Astrocyte (in vitro differentiated cells and primary cell): ENCODE results near the gene PAXIP1. TPM values are rescaled to one million over a fixed set of nuclear protein-coding genes. Genes with fewer than 3 reads are reported as not detected.

Experiments used
- DNase-seq: peaks from one replicate; pipeline ENCODE4 v3.0.0-alpha.2; 2010; ENCODE audit warnings: low read depth
- FAIRE-seq: peaks from 2 replicates; lab custom pipeline; 2011; peaks lifted over from hg19 to GRCh38; lab: Jason Lieb, UNC
- H2AFZ ChIP-seq: 2 replicates; pipeline ENCODE4 v1.6.0; 2012; ENCODE audit warnings: low read depth, low read length, inconsistent platforms
- H3K27ac ChIP-seq: 2 replicates; pipeline ENCODE4 v1.5.1; 2011; ENCODE audit warnings: low read depth, low read length, inconsistent platforms
- H3K27me3 ChIP-seq: 2 replicates; pipeline ENCODE4 v1.6.0; 2011; ENCODE audit warnings: low read length, inconsistent platforms; ENCODE audit not compliant: insufficient read depth
- H3K36me3 ChIP-seq: 2 replicates; pipeline ENCODE4 v1.5.1; 2011; ENCODE audit warnings: low read length, inconsistent platforms; ENCODE audit not compliant: insufficient read depth
- H3K4me1 ChIP-seq: 2 replicates; pipeline ENCODE4 v1.5.1; 2011; ENCODE audit warnings: low read length, inconsistent platforms; ENCODE audit not compliant: insufficient read depth
- H3K4me2 ChIP-seq: 2 replicates; pipeline ENCODE4 v1.6.0; 2012; ENCODE audit warnings: low read length, inconsistent platforms
- H3K4me3 ChIP-seq: 2 replicates; pipeline ENCODE4 v1.5.1; 2011; ENCODE audit warnings: low read depth, mild to moderate bottlenecking, low read length, inconsistent platforms; ENCODE audit not compliant: insufficient read depth
- H3K79me2 ChIP-seq: 2 replicates; pipeline ENCODE4 v1.6.0; 2012; ENCODE audit warnings: mild to moderate bottlenecking, low read length, inconsistent platforms; ENCODE audit not compliant: insufficient read depth
- H3K9ac ChIP-seq: 2 replicates; pipeline ENCODE4 v1.6.0; 2012; ENCODE audit warnings: mild to moderate bottlenecking, low read length, inconsistent platforms
- H3K9me3 ChIP-seq: 2 replicates; pipeline ENCODE4 v1.5.1; 2012; ENCODE audit warnings: low read depth, mild to moderate bottlenecking, low read length, inconsistent platforms; ENCODE audit not compliant: insufficient read depth
- H4K20me1 ChIP-seq: 2 replicates; pipeline ENCODE4 v1.6.0; 2012; ENCODE audit warnings: low read length, inconsistent platforms; ENCODE audit not compliant: insufficient read depth
- H3K27ac Mint-ChIP-seq: one replicate; pipeline ENCODE4 v1.8.0; 2021; ENCODE audit warnings: mild to moderate bottlenecking, mixed read lengths; ENCODE audit not compliant: unreplicated experiment
- H3K27me3 Mint-ChIP-seq: one replicate; pipeline ENCODE4 v1.8.0; 2021; ENCODE audit warnings: low read depth, mixed read lengths; ENCODE audit not compliant: unreplicated experiment
- H3K36me3 Mint-ChIP-seq: one replicate; pipeline ENCODE4 v1.8.0; 2021; ENCODE audit warnings: low read depth, mixed read lengths; ENCODE audit not compliant: unreplicated experiment
- H3K4me1 Mint-ChIP-seq: one replicate; pipeline ENCODE4 v1.8.0; 2021; ENCODE audit warnings: low read depth, mixed read lengths; ENCODE audit not compliant: unreplicated experiment
- H3K4me3 Mint-ChIP-seq: one replicate; pipeline ENCODE4 v1.8.0; 2021; ENCODE audit warnings: mild to moderate bottlenecking, moderate library complexity, mixed read lengths; ENCODE audit not compliant: unreplicated experiment
- H3K9me3 Mint-ChIP-seq: one replicate; pipeline ENCODE4 v1.8.0; 2021; ENCODE audit warnings: mild to moderate bottlenecking, mixed read lengths; ENCODE audit not compliant: unreplicated experiment
- EZH2 ChIP-seq: IDR thresholded peaks from 2 replicates; pipeline ENCODE4 v1.6.1; 2012; ENCODE audit warnings: mild to moderate bottlenecking, low read length, inconsistent platforms; ENCODE audit not compliant: insufficient read depth
- total RNA-seq: library from RNA; stranded (reverse); gene quantifications from 2 replicates; pipeline ENCODE4 v1.2.1, GENCODE V29; 2021
- TF ChIP-seq, protein P1 (sequence below): IDR thresholded peaks from 2 replicates; pipeline ENCODE4 v1.5.1; 2011; ENCODE audit warnings: low read depth, mild to moderate bottlenecking, inconsistent platforms, low read length, moderate library complexity; ENCODE audit not compliant: insufficient read depth

Gene PAXIP1
- total RNA-seq, 1 donor from 2014 or later: 12.7 TPM

DNA sequence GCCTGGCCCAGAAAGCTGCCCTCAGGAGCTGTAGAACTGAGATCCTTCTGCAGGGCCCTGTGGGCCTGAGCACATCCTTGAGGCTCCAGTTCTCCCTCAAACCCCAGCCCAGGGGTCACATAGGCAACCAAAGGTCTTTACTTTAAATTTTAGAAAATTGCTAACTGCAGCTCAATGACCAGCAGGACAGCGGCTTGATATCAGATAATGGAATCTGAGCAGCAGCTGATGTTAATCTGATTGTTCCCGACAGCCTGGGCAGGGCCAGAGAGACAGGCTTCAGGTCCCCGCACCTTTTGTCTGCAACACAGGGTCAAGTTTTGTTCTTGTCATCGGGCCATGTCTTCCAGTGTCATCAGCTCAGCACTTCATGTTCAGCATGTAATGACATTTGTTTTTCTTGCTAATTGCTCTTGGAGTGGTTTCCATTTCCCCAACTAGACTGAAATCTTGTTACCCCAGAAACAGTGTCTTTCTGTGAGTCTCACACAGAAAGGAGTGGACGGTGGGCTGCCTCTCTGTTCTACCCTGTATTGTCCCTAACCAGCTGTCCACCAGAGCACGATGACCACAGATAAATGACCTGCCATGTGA, 91.0 kb downstream of the PAXIP1 start:
- no peak for FAIRE-seq
- no peak for DNase-seq
- Histone ChIP-seq H3K4me2 (no peak overlapping the region), H3K36me3 (no peaks in the 10 kb centered on the region), H3K27ac (no peak overlapping the region), H2AFZ (no peak overlapping the region), H3K9me3 (peaks cover 3% of the 10 kb centered on the region), H3K4me1 (no peaks in the 10 kb centered on the region), H3K9ac (no peak overlapping the region), H3K4me3 (no peak overlapping the region), H3K27me3 (peaks cover 5% of the 10 kb centered on the region), H4K20me1 (no peaks in the 10 kb centered on the region), H3K79me2 (no peaks in the 10 kb centered on the region)
- H3K27ac Mint-ChIP-seq: no peak overlapping the region
- H3K27me3 Mint-ChIP-seq: peaks cover 34% of the 10 kb centered on the region
- H3K4me3 Mint-ChIP-seq: no peak overlapping the region
- TF ChIP-seq EZH2: no peak
- TF ChIP-seq, protein P1, sequence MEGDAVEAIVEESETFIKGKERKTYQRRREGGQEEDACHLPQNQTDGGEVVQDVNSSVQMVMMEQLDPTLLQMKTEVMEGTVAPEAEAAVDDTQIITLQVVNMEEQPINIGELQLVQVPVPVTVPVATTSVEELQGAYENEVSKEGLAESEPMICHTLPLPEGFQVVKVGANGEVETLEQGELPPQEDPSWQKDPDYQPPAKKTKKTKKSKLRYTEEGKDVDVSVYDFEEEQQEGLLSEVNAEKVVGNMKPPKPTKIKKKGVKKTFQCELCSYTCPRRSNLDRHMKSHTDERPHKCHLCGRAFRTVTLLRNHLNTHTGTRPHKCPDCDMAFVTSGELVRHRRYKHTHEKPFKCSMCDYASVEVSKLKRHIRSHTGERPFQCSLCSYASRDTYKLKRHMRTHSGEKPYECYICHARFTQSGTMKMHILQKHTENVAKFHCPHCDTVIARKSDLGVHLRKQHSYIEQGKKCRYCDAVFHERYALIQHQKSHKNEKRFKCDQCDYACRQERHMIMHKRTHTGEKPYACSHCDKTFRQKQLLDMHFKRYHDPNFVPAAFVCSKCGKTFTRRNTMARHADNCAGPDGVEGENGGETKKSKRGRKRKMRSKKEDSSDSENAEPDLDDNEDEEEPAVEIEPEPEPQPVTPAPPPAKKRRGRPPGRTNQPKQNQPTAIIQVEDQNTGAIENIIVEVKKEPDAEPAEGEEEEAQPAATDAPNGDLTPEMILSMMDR: no peak
- H3K9me3 Mint-ChIP-seq: peaks cover 11% of the 10 kb centered on the region
- no peaks in the 10 kb centered on the region for H3K36me3 Mint-ChIP-seq
- peaks cover 3% of the 10 kb centered on the region for H3K4me1 Mint-ChIP-seq

DNA sequence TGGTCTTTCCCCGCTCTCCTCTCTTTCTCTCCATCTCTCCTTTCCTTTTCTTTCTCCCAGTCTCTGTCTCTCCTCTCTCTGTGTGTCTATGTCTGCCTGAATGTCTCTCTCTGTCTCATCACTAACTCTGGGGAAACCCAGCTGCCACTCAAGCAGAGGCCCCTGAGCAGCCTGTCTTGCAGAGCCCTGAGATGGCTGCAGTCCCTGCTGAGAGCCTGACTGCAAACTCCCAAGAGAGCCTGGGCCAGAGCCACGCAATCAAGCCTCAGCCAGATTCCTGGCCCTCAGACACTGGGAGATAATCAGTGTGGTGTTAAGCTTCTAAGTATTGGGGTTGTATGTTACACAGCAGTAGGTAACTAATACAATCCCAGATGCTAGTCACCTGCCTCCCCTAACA, 91.5 kb downstream of the PAXIP1 start:
- peaks cover 3% of the 10 kb centered on the region for H3K4me1 Mint-ChIP-seq
- TF ChIP-seq EZH2: no peak
- TF ChIP-seq, protein P1: no peak
- peaks cover 11% of the 10 kb centered on the region for H3K9me3 Mint-ChIP-seq
- FAIRE-seq: no peak
- no peak overlapping the region for H3K4me3 ChIP-seq
- peaks cover 33% of the 10 kb centered on the region for H3K27me3 Mint-ChIP-seq
- peaks cover 5% of the 10 kb centered on the region for H3K27me3 ChIP-seq
- no peak overlapping the region for H3K27ac ChIP-seq
- no peak overlapping the region for H3K4me3 Mint-ChIP-seq
- no peak overlapping the region for H3K27ac Mint-ChIP-seq
- H3K36me3 Mint-ChIP-seq: no peaks in the 10 kb centered on the region
- H3K79me2 ChIP-seq: no peaks in the 10 kb centered on the region
- H3K36me3 ChIP-seq: no peaks in the 10 kb centered on the region
- H3K9ac ChIP-seq: no peak overlapping the region
- H4K20me1 ChIP-seq: no peaks in the 10 kb centered on the region
- H3K9me3 ChIP-seq: peaks cover 3% of the 10 kb centered on the region
- H3K4me2 ChIP-seq: no peak overlapping the region
- DNase-seq: no peak
- H2AFZ ChIP-seq: no peak overlapping the region
- no peaks in the 10 kb centered on the region for H3K4me1 ChIP-seq

DNA sequence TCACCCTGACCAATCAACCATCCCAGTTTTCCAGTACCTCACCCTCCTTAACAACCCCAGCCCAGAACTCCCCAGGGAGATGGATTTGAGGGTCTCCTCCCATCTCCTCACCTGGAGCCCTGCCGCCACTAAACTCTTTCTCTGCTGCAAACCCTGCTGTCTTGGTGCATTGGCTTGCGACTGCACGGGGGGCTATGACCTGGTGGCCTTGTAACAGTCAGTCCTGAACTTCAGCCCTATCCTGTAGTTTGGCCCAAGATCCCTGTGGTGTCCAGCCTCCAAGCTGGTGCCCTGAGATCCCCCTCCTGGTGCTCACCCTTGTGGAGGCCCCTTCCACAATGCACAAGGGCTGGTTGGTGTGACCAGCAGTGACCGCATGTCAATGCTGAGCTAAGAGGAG, 91.9 kb downstream of the PAXIP1 start:
- no peak overlapping the region for H3K27ac Mint-ChIP-seq
- no peak overlapping the region for H3K4me3 Mint-ChIP-seq
- Histone ChIP-seq H3K9ac (no peak overlapping the region), H3K9me3 (peaks cover 3% of the 10 kb centered on the region), H3K4me3 (no peak overlapping the region), H3K36me3 (no peaks in the 10 kb centered on the region), H2AFZ (no peak overlapping the region), H3K4me1 (no peaks in the 10 kb centered on the region), H4K20me1 (no peaks in the 10 kb centered on the region), H3K79me2 (no peaks in the 10 kb centered on the region), H3K27me3 (peaks cover 5% of the 10 kb centered on the region), H3K27ac (no peak overlapping the region), H3K4me2 (no peak overlapping the region)
- FAIRE-seq (no peak), DNase-seq (no peak)
- peaks cover 3% of the 10 kb centered on the region for H3K4me1 Mint-ChIP-seq
- H3K9me3 Mint-ChIP-seq: peaks cover 11% of the 10 kb centered on the region
- no peaks in the 10 kb centered on the region for H3K36me3 Mint-ChIP-seq
- peaks cover 30% of the 10 kb centered on the region for H3K27me3 Mint-ChIP-seq
- TF ChIP-seq, protein P1: no peak
- no peak for TF ChIP-seq EZH2
